HG03159 (cell line): ENCODE results near the gene EFS.

Experiments used
- ATAC-seq: cut with Tn5 transposase; IDR thresholded peaks from one replicate; pipeline ENCODE4 v1.9.1; 2021; ENCODE audit warnings: mild to moderate bottlenecking, moderate library complexity; ENCODE audit not compliant: unreplicated experiment

Gene EFS, protein sequence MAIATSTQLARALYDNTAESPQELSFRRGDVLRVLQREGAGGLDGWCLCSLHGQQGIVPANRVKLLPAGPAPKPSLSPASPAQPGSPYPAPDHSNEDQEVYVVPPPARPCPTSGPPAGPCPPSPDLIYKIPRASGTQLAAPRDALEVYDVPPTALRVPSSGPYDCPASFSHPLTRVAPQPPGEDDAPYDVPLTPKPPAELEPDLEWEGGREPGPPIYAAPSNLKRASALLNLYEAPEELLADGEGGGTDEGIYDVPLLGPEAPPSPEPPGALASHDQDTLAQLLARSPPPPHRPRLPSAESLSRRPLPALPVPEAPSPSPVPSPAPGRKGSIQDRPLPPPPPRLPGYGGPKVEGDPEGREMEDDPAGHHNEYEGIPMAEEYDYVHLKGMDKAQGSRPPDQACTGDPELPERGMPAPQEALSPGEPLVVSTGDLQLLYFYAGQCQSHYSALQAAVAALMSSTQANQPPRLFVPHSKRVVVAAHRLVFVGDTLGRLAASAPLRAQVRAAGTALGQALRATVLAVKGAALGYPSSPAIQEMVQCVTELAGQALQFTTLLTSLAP

DNA sequence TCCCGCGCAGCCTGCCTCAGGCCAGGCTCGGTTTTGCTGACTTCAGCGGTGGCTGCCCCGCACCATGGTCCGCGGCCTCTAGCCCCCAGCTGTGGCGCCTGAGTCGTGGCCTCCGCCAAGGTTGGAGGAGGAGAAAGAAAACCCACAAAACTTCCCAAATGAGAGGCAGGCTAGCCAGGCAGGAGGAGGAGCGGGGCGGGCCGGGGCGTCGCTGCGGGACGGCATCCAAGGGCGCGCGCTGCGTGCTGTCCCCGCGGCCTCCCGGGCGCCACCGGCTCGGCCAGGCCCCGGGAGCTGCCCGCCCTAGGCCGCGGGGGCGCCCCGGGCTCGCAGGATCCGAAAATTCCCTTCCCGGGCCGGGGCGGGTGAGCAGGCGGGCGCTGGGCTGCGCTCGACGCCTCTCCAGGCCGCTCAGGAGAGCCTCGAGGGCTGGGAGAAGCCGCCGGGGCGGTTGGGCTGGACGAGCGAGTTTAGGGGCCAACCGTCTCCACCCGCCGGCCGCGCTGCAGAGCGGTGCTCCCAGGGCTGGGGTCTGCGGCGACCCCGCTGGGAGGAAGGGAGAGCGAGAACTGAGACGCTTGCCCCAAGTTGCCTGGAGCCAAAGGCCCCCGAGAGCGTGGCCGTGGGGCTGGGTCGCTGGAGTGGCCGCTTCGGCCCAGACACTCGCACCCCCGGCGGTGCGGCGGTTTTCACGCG lies at the start of gene EFS:
EFS (minus strand) TSS at position 137 of the 696 bp plus-strand sequence. CDS start 147 bp downstream, outside the sequence.
- ATAC-seq: no peak

DNA sequence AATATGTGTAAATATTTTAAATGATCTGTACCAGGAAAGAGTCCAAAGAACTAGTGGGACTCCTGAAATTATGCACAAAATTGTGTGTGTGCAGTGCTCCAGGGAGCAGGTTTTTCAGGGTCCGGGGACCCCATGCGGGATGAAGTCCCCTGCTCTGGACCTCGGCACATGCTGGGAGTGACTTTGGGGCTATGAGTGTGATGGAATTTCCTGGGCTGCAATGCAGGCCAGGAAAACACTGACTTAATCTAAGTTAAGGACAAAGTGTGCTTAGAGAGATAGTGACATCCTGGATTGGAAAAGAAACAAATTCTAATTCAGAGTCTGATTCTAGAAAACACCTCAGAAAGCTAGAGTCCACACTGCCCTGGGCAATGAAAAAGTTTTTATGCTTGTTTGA lies 49.3 kb upstream of the EFS start:
- ATAC-seq: no peak

DNA sequence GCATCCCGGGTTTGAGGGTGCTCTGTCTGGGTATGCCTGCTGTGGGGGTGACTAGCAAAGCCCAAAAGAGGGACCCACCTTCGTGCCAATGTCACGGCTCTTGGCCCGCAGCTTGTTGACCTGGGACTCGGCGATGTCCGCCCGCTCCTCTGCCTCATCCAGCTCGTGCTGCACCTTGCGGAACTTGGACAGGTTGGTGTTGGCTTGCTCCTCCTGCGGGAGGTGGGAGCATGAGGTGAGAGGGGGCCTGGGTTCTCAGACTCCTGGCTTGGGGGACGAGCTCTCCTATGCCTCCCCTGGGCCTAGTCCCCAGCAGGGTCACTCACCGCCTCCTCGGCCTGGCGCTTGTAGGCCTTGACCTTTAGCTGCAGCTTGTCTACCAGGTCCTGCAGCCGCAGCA lies 48.7 kb upstream of the EFS start:
- no peak for ATAC-seq

DNA sequence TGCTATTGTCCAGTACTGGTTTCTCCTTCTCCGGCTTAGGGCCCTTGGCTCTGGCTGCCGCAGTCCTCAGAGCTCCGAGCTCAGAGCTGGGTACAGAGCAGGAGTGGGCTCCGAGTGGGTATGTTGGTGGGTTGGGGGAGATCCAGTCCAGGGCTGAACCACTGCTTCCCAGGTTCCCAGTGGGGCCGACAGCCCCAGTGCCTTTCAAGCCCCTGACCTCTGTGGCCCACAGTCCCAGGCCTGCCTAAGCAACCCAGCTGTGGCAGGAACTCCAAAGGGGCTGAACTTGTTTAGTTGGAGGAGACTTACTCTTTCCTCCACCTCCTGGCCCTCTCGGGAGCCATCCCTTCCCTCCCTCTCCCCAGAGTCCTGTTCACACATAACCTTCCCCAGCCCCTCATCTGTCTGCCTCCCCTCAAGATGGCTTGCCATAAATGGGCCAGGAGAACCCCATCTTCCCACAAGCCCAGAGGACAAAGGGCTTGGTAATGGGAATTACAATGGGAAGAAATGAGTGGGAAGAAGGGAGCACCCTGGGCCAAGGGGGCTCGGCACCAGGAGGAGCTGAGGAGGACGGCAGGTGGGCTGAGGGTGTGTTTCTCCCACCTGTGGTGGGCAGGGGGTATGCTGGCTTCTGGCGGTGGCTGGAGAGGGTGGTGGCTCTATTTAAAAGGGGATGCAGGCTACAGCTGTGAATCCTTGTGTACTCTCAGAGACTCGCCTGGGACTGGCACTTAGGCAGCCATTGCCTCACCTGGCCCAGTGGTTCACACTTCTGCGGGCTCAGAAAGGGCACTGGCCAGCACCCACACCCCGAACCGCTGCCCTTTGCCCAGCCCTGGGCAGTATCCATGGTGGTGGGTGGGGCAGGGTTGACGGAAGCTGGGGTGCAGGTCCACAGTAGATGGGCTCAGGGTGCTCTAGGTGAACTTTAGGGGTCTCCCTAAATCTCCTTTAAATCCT lies 46.9 kb upstream of the EFS start:
- no peak for ATAC-seq

DNA sequence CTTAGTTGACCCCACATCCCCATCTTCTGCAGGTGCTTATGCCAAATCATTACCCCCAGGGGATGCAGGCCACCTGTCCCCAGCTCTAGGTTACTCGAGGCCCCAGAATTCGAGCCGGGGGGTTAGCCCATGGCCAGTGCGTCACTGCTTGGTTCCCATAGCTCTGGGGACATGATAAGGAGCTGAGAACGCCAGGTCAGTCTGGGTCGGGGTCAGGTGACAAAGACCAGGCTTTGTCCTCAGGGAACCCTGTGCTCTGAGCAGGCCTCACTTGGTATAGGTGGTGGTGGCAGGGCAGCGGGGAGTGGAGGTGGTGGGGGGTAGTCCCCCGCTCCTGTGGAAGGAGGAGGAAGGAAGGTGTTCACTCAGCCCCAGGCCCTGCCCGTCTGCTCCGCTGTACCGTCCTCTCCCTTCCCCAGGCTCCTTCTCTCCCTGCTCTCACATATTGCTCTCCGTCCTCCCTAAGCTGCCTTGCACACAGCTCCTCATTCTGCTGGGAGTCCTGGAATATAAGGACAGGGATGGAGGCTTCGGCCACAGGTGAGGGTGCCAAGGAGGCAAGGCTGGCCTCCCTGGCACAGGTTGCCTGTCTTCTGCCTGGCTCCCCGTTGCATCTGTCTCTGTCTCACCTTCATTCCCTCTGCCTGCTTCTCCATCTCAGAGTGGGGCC lies 45.1 kb upstream of the EFS start:
- no peak for ATAC-seq

DNA sequence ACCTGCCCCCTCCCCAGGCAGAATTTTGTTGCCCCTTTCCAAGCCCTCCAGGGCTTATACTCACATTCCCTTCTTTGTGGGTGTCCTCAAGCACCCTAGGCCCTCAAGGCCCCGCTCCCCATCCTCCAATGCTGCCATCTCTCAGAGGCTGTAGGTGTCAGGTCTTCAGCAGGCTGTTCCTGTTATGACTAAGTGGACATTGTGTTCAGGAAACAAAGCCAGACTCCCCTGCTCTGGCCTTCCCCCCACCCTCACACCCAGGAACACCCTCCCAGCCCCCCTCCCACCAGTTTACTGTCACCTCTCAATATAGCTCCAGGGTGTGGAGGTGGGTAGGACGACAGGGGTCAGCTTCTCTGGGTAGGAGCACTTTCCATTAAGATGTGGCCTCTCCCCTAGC lies 44.5 kb upstream of the EFS start:
- ATAC-seq: no peak

DNA sequence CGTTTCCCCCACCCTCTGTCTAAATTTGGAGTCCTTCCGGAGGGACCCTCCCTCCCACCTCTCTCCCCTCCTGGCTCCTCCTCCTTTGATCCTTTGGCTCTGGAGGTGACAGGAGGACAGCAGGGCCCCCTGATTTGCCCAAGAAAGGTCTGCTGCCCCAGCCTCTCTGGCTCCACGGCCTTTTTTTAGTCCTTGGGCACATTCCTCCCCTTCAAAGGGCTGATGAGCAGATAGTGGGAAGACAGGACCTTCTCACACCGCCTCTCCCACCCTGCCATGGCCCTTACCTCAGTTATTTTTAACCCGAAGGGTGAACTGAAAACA lies 43.3 kb upstream of the EFS start:
- no peak for ATAC-seq

DNA sequence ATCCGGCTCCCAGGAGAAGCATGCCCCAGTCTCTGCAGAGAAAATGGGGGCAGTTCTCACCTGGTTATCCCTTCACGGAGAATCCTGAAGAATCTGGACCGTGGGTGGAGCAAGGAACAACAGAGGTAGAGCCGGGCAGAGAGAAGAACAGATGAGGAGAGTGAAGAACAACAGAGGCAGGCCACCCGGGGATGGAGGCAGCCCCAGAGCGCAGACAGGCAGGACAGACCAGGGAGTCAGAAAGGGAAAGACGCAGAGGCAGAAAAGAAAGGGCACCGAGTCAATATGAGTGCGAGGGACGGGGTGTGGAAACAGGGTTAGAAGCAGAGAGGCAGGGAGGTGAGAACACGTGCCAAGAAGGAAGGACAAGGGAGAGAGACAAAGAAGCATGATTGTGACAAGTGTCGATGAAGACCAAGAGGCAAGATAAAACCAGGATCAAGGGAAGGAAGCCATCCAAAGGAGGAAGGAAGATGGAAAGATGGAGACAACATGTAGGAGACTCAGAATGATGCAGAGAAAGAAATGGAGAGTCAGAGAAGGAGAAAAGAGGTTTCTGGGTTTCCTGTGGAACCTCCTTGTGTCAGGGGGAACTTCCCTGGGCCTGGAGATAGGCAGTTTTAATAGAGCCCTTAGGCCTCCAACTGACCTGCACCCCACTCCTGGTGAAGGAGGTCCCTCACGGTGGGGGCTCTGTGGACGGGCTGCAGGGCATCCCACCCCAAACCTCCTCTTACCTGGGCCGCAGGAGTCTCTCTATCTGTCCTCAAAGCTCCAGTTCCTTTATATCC lies 42.7 kb upstream of the EFS start, which contains the start of gene MYH6:
MYH6 (minus strand) TSS at position 758 of the 791 bp plus-strand sequence. CDS start 1,050 bp downstream, outside the sequence.
- ATAC-seq: no peak

DNA sequence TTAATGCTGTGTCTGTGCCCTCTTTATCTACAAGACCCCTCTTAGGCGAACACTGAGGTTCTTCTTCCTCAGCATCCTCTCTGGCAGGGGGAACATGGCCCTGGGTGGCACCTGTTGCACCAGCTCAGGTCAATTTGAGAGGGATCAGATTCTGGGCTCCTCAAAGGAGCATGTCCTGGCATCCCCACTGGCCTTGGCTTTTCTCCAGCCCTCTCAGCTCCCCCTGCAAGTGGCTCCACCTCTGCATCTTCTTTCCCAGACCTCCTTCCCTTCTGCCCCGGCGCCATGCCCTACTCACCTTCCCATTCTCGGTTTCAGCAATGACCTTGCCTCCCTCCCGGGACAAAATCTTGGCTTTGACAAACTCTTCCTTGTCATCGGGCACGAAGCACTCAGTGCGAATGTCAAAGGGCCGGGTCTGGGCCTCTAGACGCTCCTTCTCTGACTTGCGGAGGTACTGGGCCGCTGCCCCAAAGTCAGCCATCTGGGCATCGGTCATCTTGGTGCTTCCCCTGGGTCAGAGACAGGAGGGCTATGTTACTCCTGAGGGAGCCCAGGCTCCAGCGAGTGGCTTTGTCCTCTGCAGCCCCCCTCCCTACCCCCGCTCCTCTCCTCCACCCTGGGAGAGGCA lies 41.9 kb upstream of the EFS start:
- ATAC-seq: no peak

DNA sequence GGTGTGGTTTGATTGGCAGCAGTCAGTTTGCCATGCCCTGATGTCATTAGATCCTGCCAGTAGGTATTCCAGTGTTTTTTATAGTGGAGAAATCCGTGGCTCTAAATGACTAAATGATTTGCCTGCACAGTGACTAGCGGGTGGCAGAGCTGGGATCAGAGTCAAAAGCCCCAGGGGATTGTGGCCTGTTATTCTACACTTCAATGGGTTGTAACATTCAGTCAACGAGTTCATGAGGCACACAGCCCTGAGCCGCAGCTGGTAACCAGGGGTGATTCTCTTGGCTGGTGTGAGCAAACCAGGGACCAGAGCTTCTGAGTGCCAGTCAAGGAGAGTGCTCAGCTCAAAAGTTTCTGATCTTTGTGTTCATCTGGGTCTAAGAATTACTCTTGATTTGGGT lies 41.3 kb upstream of the EFS start:
- no peak for ATAC-seq

DNA sequence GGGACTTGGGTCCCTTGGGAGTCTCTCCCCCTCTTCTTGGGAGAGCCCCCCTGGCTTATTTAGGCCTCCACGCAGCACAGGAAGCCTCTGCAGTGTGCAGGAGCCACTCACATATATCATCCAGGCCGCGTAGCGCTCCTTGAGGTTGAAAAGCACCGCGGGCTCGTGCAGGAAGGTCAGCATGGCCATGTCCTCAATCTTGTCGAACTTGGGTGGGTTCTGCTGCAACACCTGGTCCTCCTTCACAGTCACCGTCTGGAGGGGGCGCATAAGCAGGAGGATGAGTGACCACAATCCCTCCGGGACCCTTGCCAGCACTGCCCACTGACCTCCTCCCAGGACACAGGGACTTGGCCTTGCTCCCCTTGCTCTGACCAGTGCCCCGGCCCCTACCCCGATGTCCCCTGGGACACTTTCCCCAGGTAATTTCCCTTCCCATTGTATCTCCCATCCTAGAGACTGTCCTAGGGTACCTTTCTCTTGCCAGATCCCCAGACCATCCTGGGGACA lies 40.6 kb upstream of the EFS start:
- no peak for ATAC-seq

DNA sequence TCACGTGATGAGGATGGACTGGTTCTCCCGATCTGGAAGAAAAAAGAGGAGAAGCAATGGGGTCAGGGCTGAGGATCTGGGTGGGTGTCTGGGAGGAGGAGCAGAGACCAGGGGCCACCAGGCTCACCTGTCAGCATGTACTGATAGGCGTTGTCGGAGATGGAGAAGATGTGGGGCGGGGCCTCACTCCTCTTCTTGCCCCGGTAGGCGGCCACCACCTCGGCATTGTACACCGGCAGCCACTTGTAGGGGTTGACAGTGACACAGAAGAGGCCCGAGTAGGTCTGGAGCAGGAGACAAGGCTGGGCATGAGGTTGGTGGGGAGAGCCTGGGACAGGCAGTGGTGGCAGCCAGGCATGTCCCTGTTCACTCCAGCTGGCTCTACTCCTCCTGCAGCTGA lies 40.1 kb upstream of the EFS start:
- ATAC-seq: no peak

DNA sequence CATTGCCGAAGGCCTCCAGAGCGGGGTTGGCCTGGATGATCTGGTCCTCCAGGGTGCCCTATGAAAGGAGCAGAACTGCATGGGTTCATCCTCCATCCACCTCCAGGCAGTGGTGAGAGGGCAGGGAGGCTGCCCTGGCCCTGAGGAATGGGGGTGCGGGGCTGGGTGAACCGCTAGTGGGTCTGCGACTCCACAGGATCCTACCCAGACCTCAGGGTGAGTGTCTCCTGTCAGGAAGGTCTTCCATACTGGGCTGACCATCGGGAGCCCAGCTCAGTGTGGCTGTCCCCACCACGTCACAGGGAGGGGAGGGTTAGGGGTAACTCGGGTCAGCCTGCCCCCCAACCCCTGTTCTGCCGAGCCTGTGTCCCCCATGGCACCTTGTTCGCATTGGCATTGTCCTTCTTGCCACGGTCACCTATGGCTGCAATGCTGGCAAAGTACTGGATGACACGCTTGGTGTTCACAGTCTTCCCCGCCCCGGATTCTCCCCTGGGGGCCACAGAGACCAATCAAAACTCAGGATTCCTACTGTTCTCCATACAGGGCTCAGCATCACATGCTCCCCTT lies 39.4 kb upstream of the EFS start:
- no peak for ATAC-seq

DNA sequence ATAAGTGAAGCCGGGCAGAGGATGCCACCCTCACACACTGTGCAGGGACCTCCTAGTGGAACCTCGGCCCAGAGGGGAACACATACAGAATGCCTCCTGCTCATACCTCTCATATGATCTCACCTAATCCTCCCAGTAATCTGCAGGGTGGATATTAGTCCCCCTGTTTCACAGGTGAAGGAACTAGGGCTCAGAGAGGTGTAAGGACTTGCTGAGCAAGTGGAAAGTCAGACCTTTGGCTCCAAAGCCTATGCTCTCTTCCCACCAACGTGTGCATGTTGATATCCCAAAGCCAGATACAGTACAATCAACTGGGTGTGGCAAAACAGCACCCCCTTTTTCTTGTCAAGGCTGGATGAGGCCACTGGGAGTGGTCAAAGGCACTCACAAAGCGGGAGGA lies 38.9 kb upstream of the EFS start:
- no peak for ATAC-seq

DNA sequence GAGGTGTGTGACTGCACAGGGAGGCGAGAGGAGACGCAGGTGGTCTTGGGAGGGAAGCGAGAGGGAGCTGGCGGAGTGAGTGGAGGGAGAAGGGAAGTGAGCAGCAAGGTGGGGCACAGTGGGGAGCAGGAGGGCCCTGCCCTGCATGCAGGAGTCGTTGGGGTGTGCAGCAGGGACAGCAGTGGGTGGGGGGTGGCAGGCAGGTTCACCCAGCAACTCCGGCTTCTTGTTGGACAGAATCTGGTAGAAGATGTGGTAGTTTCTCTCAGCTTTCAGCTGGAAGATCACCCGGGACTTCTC lies 38.1 kb upstream of the EFS start:
- no peak for ATAC-seq

DNA sequence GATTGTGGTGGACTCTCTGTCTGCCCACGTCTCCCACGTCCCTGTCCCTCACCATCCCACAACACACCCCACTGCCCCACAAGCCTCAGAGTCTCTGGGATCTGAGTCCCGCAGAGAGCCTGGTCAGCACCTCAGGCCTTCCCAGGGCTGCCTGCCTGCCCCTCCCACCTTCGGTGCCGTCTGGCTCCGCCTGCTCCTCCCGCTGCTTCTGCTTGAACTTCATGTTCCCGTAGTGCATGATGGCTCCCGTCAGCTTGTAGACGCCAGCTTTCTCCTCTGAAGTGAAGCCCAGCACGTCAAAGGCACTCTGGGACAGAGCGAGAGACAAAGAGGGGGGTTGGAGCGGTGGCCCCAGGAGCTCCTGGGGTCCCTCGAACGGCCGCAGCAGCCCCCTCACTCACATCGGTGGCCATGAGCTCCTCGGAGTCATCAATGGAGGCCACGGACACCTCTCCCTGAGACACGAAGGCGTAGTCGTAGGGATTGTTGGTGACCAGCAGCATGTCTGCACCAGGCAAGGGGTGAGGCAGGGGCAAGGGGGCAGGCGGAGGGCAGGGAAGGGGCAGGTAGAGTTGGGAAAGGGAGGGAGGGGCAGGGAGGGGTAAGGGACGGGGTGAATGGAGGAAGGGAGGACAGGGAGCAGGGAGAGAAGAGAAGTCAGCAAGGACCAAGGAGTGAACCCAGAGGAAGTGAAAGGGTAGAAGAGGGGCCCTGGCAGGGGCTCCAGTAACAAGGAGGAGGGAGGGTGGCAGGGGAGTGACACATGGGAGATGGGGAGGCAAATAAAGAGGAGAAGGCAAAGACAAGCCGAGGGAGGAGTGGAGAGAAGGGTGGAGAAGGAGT lies 37.5 kb upstream of the EFS start:
- no peak for ATAC-seq

DNA sequence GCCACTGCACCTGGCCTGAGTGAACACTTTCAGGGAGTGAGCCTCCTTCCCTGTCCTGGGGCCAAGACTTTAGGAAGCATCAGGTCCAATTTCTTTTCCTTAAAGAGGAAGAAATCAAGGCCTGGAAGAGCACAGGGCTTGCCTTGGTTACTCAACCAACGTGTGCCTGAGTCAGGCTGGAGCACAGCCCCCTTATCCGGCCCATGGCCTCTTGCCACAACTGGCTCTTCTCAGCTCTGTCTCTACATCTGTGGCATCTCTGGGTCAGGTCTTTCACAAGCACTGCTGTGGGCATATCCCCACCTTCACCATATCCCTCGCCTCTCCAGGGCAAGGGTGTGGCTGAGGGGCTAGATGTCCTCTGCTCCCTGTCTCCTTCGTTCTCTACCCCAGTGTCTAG lies 36.3 kb upstream of the EFS start:
- no peak for ATAC-seq
